Thymus (tissue), 11 donors: ENCODE measurements around the gene CDC25B. TPM values are rescaled to one million over a fixed set of nuclear protein-coding genes. Genes with fewer than 3 reads are reported as not detected.

ENCODE experiments used
- DNase-seq, 9 donors: peaks; one replicate each; pipeline ENCODE4 v3.0.0-alpha.2; 2013; ENCODE audit warnings: low spot score in 9 of 9, low read depth in 6 of 9, missing footprints in 1 of 9
- H3K27ac ChIP-seq, 2 donors: one replicate each; pipeline ENCODE4 v1.5.1; 2013; ENCODE audit warnings: control low read depth in 1 of 2, low read depth in 1 of 2, low read length in 1 of 2, mild to moderate bottlenecking in 1 of 2, moderate library complexity in 1 of 2
- H3K27me3 ChIP-seq, 2 donors: one replicate each; pipeline ENCODE4 v1.5.1; 2013; ENCODE audit warnings: low read length in 1 of 2; ENCODE audit not compliant: control insufficient read depth in 2 of 2, insufficient read depth in 1 of 2
- H3K36me3 ChIP-seq, 2 donors: one replicate each; pipeline ENCODE4 v1.5.1; 2013; ENCODE audit warnings: low read length in 1 of 2, mild to moderate bottlenecking in 1 of 2, moderate library complexity in 1 of 2; ENCODE audit not compliant: control insufficient read depth in 2 of 2, insufficient read depth in 2 of 2
- H3K4me1 ChIP-seq, 2 donors: one replicate each; pipeline ENCODE4 v1.5.1; 2013; ENCODE audit warnings: low read length in 2 of 2; ENCODE audit not compliant: control insufficient read depth in 2 of 2, insufficient read depth in 2 of 2
- H3K4me3 ChIP-seq, 2 donors: one replicate each; pipeline ENCODE4 v1.5.1; 2013; ENCODE audit warnings: low read length in 2 of 2, control low read depth in 1 of 2, mild to moderate bottlenecking in 1 of 2
- H3K9me3 ChIP-seq, 2 donors: one replicate each; pipeline ENCODE4 v1.5.1; 2013; ENCODE audit warnings: low read length in 1 of 2, mild to moderate bottlenecking in 1 of 2; ENCODE audit not compliant: control insufficient read depth in 2 of 2, insufficient read depth in 1 of 2
- WGBS: extraction: QIAGEN DNeasy Blood & Tissue Kit; methylation state at CpG from one replicate; pipeline ENCODE4 v1.1.7; 2013; 5-methylcytosine and 5-hydroxymethylcytosine counted together
- polyA plus RNA-seq: library from polyadenylated mRNA; stranded (reverse); fragments of 200-250 nt; gene quantifications from one replicate; pipeline ENCODE4 v1.2.3, GENCODE V29; 2013
- total RNA-seq: library from RNA; stranded (reverse); fragments of 120-200 nt; gene quantifications from one replicate; pipeline ENCODE4 v1.2.4, GENCODE V29; 2013
- donor health status: healthy.

CDC25B gene
- total and polyA plus RNA-seq, 2 donors, result 21.1 to 56.4 TPM

DNA sequence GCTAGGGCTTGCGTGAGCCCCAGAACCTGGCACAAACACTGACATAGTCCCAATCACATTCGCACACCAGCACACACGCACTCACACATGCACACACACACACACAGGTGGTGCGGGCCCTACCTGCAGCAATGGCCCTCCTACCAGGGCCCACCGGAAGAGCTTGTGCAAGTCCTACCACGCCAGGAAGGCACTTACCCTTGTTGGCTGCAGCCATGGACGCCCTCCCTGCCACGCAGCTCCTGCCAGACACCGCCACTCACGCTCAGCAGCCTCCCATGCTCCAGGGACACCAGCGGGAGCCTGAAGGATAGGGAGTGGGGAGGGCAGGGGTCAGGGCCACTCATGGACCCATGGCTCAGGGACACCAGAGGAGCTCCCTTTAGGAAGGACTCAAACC lies 36.2 kb upstream of the CDC25B start:
- 96% methylated on average over 11 of the region's 11 CpGs for WGBS
- DNase-seq, result no peak
- Histone ChIP-seq H3K4me3 (no peak overlapping the region), H3K9me3 (no peaks in the 10 kb centered on the region), H3K27me3 (no peaks in the 10 kb centered on the region), H3K36me3 (no peaks in the 10 kb centered on the region), H3K27ac (no peak overlapping the region), H3K4me1 (no peaks in the 10 kb centered on the region)

- H3K27me3 ChIP-seq, result no peaks in the 10 kb centered on the region
- 87% methylated on average over 10 of the region's 10 CpGs for WGBS
- no peaks in the 10 kb centered on the region for H3K4me1 ChIP-seq
- DNase-seq, result no peak
- H3K36me3 ChIP-seq, result no peaks in the 10 kb centered on the region
- H3K9me3 ChIP-seq, result no peaks in the 10 kb centered on the region
- H3K27ac ChIP-seq, result no peak overlapping the region
- no peak overlapping the region for H3K4me3 ChIP-seq
These were observed 35.3 kb upstream of the CDC25B start for GRCh38 chr20:3760655-3761348.

DNA sequence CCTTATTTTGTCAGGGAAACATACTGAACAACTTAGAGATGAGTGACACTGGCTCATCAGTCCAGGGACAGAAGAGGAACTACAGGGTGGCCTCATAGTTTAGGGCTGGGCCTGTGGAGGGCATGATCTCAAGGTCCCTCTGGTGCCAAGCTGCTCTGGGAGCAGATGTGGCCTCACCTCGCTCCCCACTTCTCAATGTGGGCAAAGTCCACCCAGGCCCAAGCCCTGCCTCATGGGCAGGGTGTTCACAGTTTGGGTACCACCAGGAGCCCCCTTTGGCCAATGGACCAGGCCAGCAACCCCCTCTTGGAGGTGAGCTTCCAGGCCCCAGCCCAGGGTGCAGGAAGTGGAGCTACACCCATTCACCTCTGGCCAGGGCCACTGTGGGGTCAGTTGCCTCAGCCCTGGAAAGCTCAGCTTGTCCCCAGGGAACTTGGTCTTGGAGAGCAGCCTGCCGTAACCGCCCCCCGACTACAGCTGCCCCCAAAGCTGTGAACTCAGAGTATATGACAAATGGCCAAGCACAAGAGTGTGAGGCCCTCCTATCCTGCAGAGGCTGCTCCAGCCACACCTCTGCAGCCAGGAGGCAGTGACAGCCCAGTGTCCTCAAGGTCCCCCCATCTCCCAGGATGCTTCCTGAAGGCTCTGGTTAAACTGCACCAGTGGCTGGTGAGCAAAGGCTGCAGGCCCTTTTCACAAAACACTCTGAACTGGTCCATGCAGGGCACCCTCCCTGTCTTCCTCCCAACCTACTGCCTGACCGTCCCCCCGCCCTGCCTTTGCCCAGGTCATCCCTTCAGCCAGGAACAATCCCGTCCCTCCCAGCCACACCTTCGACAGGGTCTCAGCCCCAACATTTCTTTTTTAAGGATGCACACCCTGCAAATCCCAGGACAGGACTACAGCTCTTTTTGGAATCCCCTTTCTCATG lies 32.2 kb upstream of the CDC25B start:
- H3K36me3 ChIP-seq, result no peaks in the 10 kb centered on the region
- peaks cover 0 to 8% of the 10 kb centered on the region in 2 donors for H3K27me3 ChIP-seq
- H3K9me3 ChIP-seq, result no peaks in the 10 kb centered on the region
- H3K4me1 ChIP-seq, result peaks cover 12 to 24% of the 10 kb centered on the region in 2 donors
- DNase-seq, result no peak
- no peak overlapping the region for H3K4me3 ChIP-seq
- 96% methylated on average over 8 of the region's 8 CpGs for WGBS
- no peak overlapping the region for H3K27ac ChIP-seq

- no peak overlapping the region for H3K4me3 ChIP-seq
- H3K4me1 ChIP-seq, result peaks cover 14 to 28% of the 10 kb centered on the region in 2 donors
- 97% methylated on average over 3 of the region's 3 CpGs for WGBS
- peaks cover 0 to 8% of the 10 kb centered on the region in 2 donors for H3K27me3 ChIP-seq
- H3K27ac ChIP-seq, result no peak overlapping the region
- H3K36me3 ChIP-seq, result no peaks in the 10 kb centered on the region
- DNase-seq, result no peak
- no peaks in the 10 kb centered on the region for H3K9me3 ChIP-seq
These were observed 31.5 kb upstream of the CDC25B start for GRCh38 chr20:3764659-3765058.

DNA sequence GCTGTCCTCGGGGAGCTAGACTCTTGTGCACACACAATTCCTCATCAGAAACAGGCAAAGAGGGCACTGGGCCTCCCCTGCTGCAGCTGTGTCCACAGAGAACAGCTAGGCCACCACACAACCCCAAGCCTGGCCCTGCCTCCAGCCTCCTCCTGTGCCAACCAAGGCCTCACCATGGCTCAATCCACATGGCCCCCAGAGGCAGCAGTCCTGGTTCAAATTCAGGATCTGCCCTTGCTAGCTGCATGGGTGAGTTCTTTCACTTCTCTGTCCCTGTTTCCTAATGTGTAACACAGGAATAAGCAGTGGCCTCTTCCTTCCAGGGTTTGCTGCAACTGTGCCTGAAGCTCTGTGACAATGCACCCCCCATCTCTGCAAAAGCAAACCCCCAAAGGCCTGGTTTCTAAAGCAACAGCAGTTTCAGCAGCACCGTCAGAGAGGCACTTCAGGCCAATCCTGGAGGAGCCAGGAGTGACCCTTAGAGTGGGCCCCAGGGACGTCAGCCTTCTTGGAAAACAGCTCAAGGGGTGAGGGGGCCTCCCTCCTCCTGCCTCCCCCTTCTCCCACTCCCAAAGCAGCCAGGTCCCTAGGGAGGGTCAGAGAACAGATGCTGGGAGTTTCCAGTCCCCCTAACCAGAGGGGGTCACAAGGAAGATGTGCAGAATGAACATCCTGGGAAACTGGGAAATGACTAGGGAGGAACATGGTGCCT lies 30.8 kb upstream of the CDC25B start:
- H3K27ac ChIP-seq, result no peak overlapping the region
- H3K4me3 ChIP-seq, result no peak overlapping the region
- H3K4me1 ChIP-seq, result peaks cover 14 to 28% of the 10 kb centered on the region in 2 donors
- WGBS, result 96% methylated on average over 3 of the region's 3 CpGs
- H3K36me3 ChIP-seq, result no peaks in the 10 kb centered on the region
- H3K27me3 ChIP-seq, result peaks cover 0 to 8% of the 10 kb centered on the region in 2 donors
- no peaks in the 10 kb centered on the region for H3K9me3 ChIP-seq
- DNase-seq, result no peak

- Histone ChIP-seq H3K9me3 (no peaks in the 10 kb centered on the region), H3K27ac (no peak overlapping the region), H3K27me3 (peaks cover 0 to 8% of the 10 kb centered on the region in 2 donors), H3K4me3 (peak overlapping the region in 1 of 2 donors; percentile 55), H3K4me1 (peaks cover 14 to 28% of the 10 kb centered on the region in 2 donors), H3K36me3 (no peaks in the 10 kb centered on the region)
- DNase-seq, result no peak
- WGBS, result 56% methylated on average over 9 of the region's 9 CpGs
These were observed 29.5 kb upstream of the CDC25B start for GRCh38 chr20:3766422-3767109.

GRCh38 chr20:3767110-3767426 lies 29.0 kb upstream of the CDC25B start:
- no peak for DNase-seq
- WGBS, result 5% methylated on average over 21 of the region's 21 CpGs
- peaks cover 14 to 28% of the 10 kb centered on the region in 2 donors for H3K4me1 ChIP-seq
- peak overlapping the region; percentile 55 to 81 for H3K4me3 ChIP-seq
- H3K27ac ChIP-seq, result no peak overlapping the region
- peaks cover 0 to 8% of the 10 kb centered on the region in 2 donors for H3K27me3 ChIP-seq
- H3K9me3 ChIP-seq, result no peaks in the 10 kb centered on the region
- H3K36me3 ChIP-seq, result no peaks in the 10 kb centered on the region

- under 1% methylated on average over 80 of the region's 80 CpGs for WGBS
- Histone ChIP-seq H3K4me1 (peaks cover 14 to 28% of the 10 kb centered on the region in 2 donors), H3K36me3 (no peaks in the 10 kb centered on the region), H3K9me3 (no peaks in the 10 kb centered on the region), H3K4me3 (peak within 1 kb of the TSS; percentile 81 to 84), H3K27me3 (peaks cover 0 to 8% of the 10 kb centered on the region in 2 donors), H3K27ac (peak within 1 kb of the TSS; percentile 87 to 91)
- DNase-seq, result peak; percentile 82 to 98 (median 93)
These were observed 28.4 kb upstream of the CDC25B start, which contains the start of gene ADISSP for GRCh38 chr20:3767427-3768341. ADISSP (minus strand) TSS chr20:3767753; CDS start chr20:3760100, 7,653 bp downstream.
